ENCODE data around the gene ENPP6. TPM values are rescaled to one million over a fixed set of nuclear protein-coding genes. Genes with fewer than 3 reads are reported as not detected.
A peak's percentile ranks its signal among the peaks of the same experiment; 100 is the strongest.

The ENPP6 gene
- polyA plus RNA-seq, 4 donors = 0.27 to 4.7 (median 0.34) TPM; not detected in 1

GRCh38 chr4:184067931-184068554 is 149.6 kb downstream of the ENPP6 start:
- WGBS, 3 donors = 38 to 59% (median 41%) methylated on average over 9 of the region's 9 CpGs
- no peaks in the 10 kb centered on the region for H3K27me3 ChIP-seq (ENCODE audit: control insufficient read depth in 3 of 3, insufficient read depth in 3 of 3, low read length in 3 of 3)
- peaks cover 2 to 22% (median 6%) of the 10 kb centered on the region in 3 donors for H3K4me1 ChIP-seq (ENCODE audit: control insufficient read depth in 3 of 3, insufficient read depth in 2 of 3, low read depth in 1 of 3, low read length in 2 of 3)
- no peaks in the 10 kb centered on the region for H3K36me3 ChIP-seq (ENCODE audit: control insufficient read depth in 3 of 3, insufficient read depth in 2 of 3, low read depth in 1 of 3, low read length in 3 of 3)
- no peak overlapping the region for H3K27ac ChIP-seq (ENCODE audit: low read depth in 1 of 3, low read length in 2 of 3)
- H3K4me3 ChIP-seq (ENCODE audit: low read depth in 1 of 3, low read length in 3 of 3) = no peak overlapping the region
- peaks cover 0 to 6% of the 10 kb centered on the region in 2 donors for H3K9me3 ChIP-seq (ENCODE audit: control insufficient read depth in 2 of 2, insufficient read depth in 1 of 2, low read depth in 1 of 2, low read length in 1 of 2)
- FAIRE-seq (no peak), DNase-seq (peak in 1 of 2 donors; percentile 52)

DNA sequence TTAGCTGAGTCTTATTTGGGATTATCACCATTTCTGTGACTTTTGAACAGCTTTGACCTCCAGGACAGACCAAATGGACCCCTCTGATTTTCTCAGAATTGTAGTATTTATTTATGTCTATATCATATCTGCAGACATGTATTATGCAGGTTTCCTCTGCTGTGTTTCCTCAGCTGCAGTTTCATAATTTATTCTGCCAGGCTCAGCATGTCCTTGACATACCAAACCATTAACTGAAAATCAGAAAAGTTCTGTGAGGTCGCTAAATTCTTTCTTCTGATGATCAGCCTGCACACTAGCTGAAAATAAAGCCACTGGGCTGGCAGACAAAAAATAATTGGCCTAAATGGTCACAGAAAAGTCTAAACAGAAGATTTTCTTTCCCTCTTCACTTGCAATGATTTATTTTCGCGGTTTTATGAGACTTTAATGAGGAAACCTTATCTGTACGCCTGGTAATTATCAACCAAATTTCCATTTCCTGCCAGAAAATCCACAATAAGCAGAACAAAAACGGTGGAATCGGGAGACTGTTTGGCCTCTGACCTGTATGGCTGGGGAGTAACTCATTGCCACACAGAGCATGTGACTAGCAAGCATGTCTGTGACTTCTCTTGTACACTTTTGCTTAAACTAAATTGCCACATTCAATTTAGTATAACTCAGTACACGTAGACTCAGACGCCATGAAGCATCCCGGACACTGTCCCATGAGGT is 150.9 kb downstream of the ENPP6 start:
- no peak overlapping the region for H3K27ac ChIP-seq (ENCODE audit: low read depth in 1 of 3, low read length in 2 of 3)
- H3K4me3 ChIP-seq (ENCODE audit: low read depth in 1 of 3, low read length in 3 of 3) = no peak overlapping the region
- peak; percentile 29 to 56 for DNase-seq
- no peaks in the 10 kb centered on the region for H3K36me3 ChIP-seq (ENCODE audit: control insufficient read depth in 3 of 3, insufficient read depth in 2 of 3, low read depth in 1 of 3, low read length in 3 of 3)
- H3K9me3 ChIP-seq (ENCODE audit: control insufficient read depth in 2 of 2, insufficient read depth in 1 of 2, low read depth in 1 of 2, low read length in 1 of 2) = no peaks in the 10 kb centered on the region
- WGBS, 3 donors = 22 to 45% (median 28%) methylated on average over 9 of the region's 9 CpGs
- H3K27me3 ChIP-seq (ENCODE audit: control insufficient read depth in 3 of 3, insufficient read depth in 3 of 3, low read length in 3 of 3) = no peaks in the 10 kb centered on the region
- no peak for FAIRE-seq
- H3K4me1 ChIP-seq (ENCODE audit: control insufficient read depth in 3 of 3, insufficient read depth in 2 of 3, low read depth in 1 of 3, low read length in 2 of 3) = peaks cover 2 to 22% (median 6%) of the 10 kb centered on the region in 3 donors

GRCh38 chr4:184064877-184065276 is 152.8 kb downstream of the ENPP6 start:
- DNase-seq (peak; percentile 91 to 95), FAIRE-seq (no peak)
- Histone ChIP-seq H3K27ac (ENCODE audit: low read depth in 1 of 3, low read length in 2 of 3) (no peak overlapping the region), H3K27me3 (ENCODE audit: control insufficient read depth in 3 of 3, insufficient read depth in 3 of 3, low read length in 3 of 3) (no peaks in the 10 kb centered on the region), H3K4me3 (ENCODE audit: low read depth in 1 of 3, low read length in 3 of 3) (no peak overlapping the region), H3K36me3 (ENCODE audit: control insufficient read depth in 3 of 3, insufficient read depth in 2 of 3, low read depth in 1 of 3, low read length in 3 of 3) (no peaks in the 10 kb centered on the region), H3K4me1 (ENCODE audit: control insufficient read depth in 3 of 3, insufficient read depth in 2 of 3, low read depth in 1 of 3, low read length in 2 of 3) (peaks cover 2 to 22% (median 6%) of the 10 kb centered on the region in 3 donors), H3K9me3 (ENCODE audit: control insufficient read depth in 2 of 2, insufficient read depth in 1 of 2, low read depth in 1 of 2, low read length in 1 of 2) (peaks cover 0 to 2% of the 10 kb centered on the region in 2 donors)
- 8 to 58% (median 15%) methylated on average over 5 of the region's 5 CpGs for WGBS, 3 donors

DNA sequence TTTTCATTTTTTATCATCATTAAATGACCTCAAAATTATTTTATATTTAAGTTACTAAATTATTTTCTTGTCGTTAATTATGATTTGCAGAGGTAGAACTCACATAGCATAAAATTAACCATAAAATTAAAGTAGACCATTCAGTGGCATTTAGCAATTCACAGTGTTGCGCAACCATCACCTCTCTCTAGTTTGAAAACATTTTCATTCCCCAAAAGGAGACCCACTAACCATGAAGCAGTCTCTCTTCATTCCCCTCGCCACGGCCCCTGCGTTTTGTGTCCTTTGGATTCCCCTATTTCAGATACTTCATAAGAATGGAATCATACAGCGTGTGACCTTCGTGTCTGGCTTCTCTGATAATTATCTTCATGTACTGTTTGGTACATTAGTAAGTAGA is 154.9 kb downstream of the ENPP6 start:
- no peak for DNase-seq
- no peak for FAIRE-seq

GRCh38 chr4:184061582-184061981 is 156.1 kb downstream of the ENPP6 start:
- no peak for DNase-seq
- FAIRE-seq = no peak
- Histone ChIP-seq H3K27me3 (ENCODE audit: control insufficient read depth in 3 of 3, insufficient read depth in 3 of 3, low read length in 3 of 3) (no peaks in the 10 kb centered on the region), H3K4me3 (ENCODE audit: low read depth in 1 of 3, low read length in 3 of 3) (no peak overlapping the region), H3K36me3 (ENCODE audit: control insufficient read depth in 3 of 3, insufficient read depth in 2 of 3, low read depth in 1 of 3, low read length in 3 of 3) (no peaks in the 10 kb centered on the region), H3K9me3 (ENCODE audit: control insufficient read depth in 2 of 2, insufficient read depth in 1 of 2, low read depth in 1 of 2, low read length in 1 of 2) (peaks cover 0 to 2% of the 10 kb centered on the region in 2 donors), H3K27ac (ENCODE audit: low read depth in 1 of 3, low read length in 2 of 3) (no peak overlapping the region), H3K4me1 (ENCODE audit: control insufficient read depth in 3 of 3, insufficient read depth in 2 of 3, low read depth in 1 of 3, low read length in 2 of 3) (peaks cover 0 to 12% (median 2%) of the 10 kb centered on the region in 3 donors)
- WGBS, 3 donors = 86 to 96% (median 92%) methylated on average over 7 of the region's 7 CpGs

More for the DNA sequence above, 154.9 kb downstream of the ENPP6 start:
- Histone ChIP-seq H3K27ac (ENCODE audit: low read depth in 1 of 3, low read length in 2 of 3) (no peak overlapping the region), H3K4me1 (ENCODE audit: control insufficient read depth in 3 of 3, insufficient read depth in 2 of 3, low read depth in 1 of 3, low read length in 2 of 3) (peaks cover 0 to 20% (median 6%) of the 10 kb centered on the region in 3 donors), H3K27me3 (ENCODE audit: control insufficient read depth in 3 of 3, insufficient read depth in 3 of 3, low read length in 3 of 3) (no peaks in the 10 kb centered on the region), H3K9me3 (ENCODE audit: control insufficient read depth in 2 of 2, insufficient read depth in 1 of 2, low read depth in 1 of 2, low read length in 1 of 2) (peaks cover 0 to 2% of the 10 kb centered on the region in 2 donors), H3K36me3 (ENCODE audit: control insufficient read depth in 3 of 3, insufficient read depth in 2 of 3, low read depth in 1 of 3, low read length in 3 of 3) (no peaks in the 10 kb centered on the region), H3K4me3 (ENCODE audit: low read depth in 1 of 3, low read length in 3 of 3) (no peak overlapping the region)
- 81 to 93% (median 89%) methylated on average over 7 of the region's 7 CpGs for WGBS, 3 donors

DNA sequence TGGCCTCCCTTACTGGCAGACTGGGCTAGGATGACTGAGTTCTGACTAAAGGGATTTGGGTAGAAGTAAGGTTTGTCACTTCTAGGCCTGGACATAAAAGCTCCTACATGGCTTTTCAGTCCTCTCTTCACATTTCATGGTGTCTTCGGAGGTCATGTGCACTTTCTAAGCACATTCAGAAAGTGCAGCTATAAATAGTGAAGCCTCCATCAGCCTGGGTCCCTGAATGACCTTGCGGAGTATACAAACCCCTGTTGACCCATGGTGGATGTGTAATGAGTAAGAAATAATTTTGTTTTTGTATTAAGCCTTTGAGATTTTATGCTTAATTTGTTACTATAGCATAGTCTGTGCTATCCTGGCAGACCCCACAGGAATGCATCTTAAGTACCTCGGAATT is 158.6 kb downstream of the ENPP6 start:
- peaks cover 0 to 2% of the 10 kb centered on the region in 2 donors for H3K9me3 ChIP-seq (ENCODE audit: control insufficient read depth in 2 of 2, insufficient read depth in 1 of 2, low read depth in 1 of 2, low read length in 1 of 2)
- FAIRE-seq = no peak
- H3K4me3 ChIP-seq (ENCODE audit: low read depth in 1 of 3, low read length in 3 of 3) = no peak overlapping the region
- no peaks in the 10 kb centered on the region for H3K27me3 ChIP-seq (ENCODE audit: control insufficient read depth in 3 of 3, insufficient read depth in 3 of 3, low read length in 3 of 3)
- no peak overlapping the region for H3K27ac ChIP-seq (ENCODE audit: low read depth in 1 of 3, low read length in 2 of 3)
- no peak for DNase-seq
- no peaks in the 10 kb centered on the region for H3K4me1 ChIP-seq (ENCODE audit: control insufficient read depth in 3 of 3, insufficient read depth in 2 of 3, low read depth in 1 of 3, low read length in 2 of 3)
- WGBS, 3 donors = 73 to 92% (median 90%) methylated on average over 3 of the region's 3 CpGs
- H3K36me3 ChIP-seq (ENCODE audit: control insufficient read depth in 3 of 3, insufficient read depth in 2 of 3, low read depth in 1 of 3, low read length in 3 of 3) = no peaks in the 10 kb centered on the region

DNA sequence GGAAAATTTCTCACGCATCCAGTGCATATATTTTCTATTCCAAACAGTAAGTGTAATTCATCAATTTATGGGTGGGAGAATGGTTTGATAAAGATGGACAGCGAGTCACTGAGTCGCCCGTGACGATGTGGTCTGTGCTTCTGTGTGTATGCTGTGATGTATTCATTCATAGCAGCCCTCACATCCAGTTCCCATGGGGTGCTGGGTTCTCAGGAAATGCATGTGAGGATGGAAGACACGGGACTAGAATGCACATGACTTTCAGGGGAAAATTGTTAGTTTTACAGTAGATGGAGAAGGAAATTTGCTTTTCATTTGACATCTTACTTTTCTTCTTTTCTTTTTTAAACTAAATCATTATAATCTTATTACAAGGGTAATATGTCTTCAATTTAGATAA is 159.6 kb downstream of the ENPP6 start:
- H3K27me3 ChIP-seq (ENCODE audit: control insufficient read depth in 3 of 3, insufficient read depth in 3 of 3, low read length in 3 of 3) = no peaks in the 10 kb centered on the region
- H3K27ac ChIP-seq (ENCODE audit: low read depth in 1 of 3, low read length in 2 of 3) = no peak overlapping the region
- 83 to 89% (median 88%) methylated on average over 6 of the region's 6 CpGs for WGBS, 3 donors
- no peaks in the 10 kb centered on the region for H3K4me1 ChIP-seq (ENCODE audit: control insufficient read depth in 3 of 3, insufficient read depth in 2 of 3, low read depth in 1 of 3, low read length in 2 of 3)
- DNase-seq = no peak
- no peaks in the 10 kb centered on the region for H3K36me3 ChIP-seq (ENCODE audit: control insufficient read depth in 3 of 3, insufficient read depth in 2 of 3, low read depth in 1 of 3, low read length in 3 of 3)
- H3K4me3 ChIP-seq (ENCODE audit: low read depth in 1 of 3, low read length in 3 of 3) = no peak overlapping the region
- H3K9me3 ChIP-seq (ENCODE audit: control insufficient read depth in 2 of 2, insufficient read depth in 1 of 2, low read depth in 1 of 2, low read length in 1 of 2) = peaks cover 0 to 2% of the 10 kb centered on the region in 2 donors
- FAIRE-seq = no peak

- no peaks in the 10 kb centered on the region for H3K4me1 ChIP-seq (ENCODE audit: control insufficient read depth in 3 of 3, insufficient read depth in 2 of 3, low read depth in 1 of 3, low read length in 2 of 3)
- no peak overlapping the region for H3K4me3 ChIP-seq (ENCODE audit: low read depth in 1 of 3, low read length in 3 of 3)
- no peaks in the 10 kb centered on the region for H3K27me3 ChIP-seq (ENCODE audit: control insufficient read depth in 3 of 3, insufficient read depth in 3 of 3, low read length in 3 of 3)
- no peak overlapping the region for H3K27ac ChIP-seq (ENCODE audit: low read depth in 1 of 3, low read length in 2 of 3)
- DNase-seq (no peak), FAIRE-seq (no peak)
- no peaks in the 10 kb centered on the region for H3K36me3 ChIP-seq (ENCODE audit: control insufficient read depth in 3 of 3, insufficient read depth in 2 of 3, low read depth in 1 of 3, low read length in 3 of 3)
- H3K9me3 ChIP-seq (ENCODE audit: control insufficient read depth in 2 of 2, insufficient read depth in 1 of 2, low read depth in 1 of 2, low read length in 1 of 2) = peaks cover 0 to 2% of the 10 kb centered on the region in 2 donors
- WGBS, 3 donors = 79 to 87% (median 82%) methylated on average over 14 of the region's 14 CpGs
Measured at GRCh38 chr4:184056877-184057276, 160.8 kb downstream of the ENPP6 start.
